Measurements from ENCODE around the gene TCHP. TPM values are rescaled to one million over a fixed set of nuclear protein-coding genes. Genes with fewer than 3 reads are reported as not detected.

The TCHP gene
- total and polyA plus RNA-seq, 2 experiments from 2014 or later, result 3.1 to 6.2 TPM

- TF ChIP-seq CTCF (conservative IDR thresholded peaks at IDR 0.05; ENCODE audit: low read depth in 2 of 2) (no peak), EZH2phosphoT487 (IDR thresholded peaks at IDR 0.05; ENCODE audit: unreplicated experiment) (no peak), REST (IDR thresholded peaks at IDR 0.05; ENCODE audit: unreplicated experiment) (no peak), NANOG (IDR thresholded peaks at IDR 0.05; ENCODE audit: borderline replicate concordance) (no peak), STAT1 (IDR thresholded peaks at IDR 0.05; ENCODE audit: unreplicated experiment) (no peak)
Measured at GRCh38 chr12:109932878-109933503, 32.9 kb downstream of the TCHP start (continued).

GRCh38 chr12:109934026-109934425, 34.0 kb downstream of the TCHP start:
- no peak overlapping the region for H3K4me3 ChIP-seq
- Mint-ChIP-seq H3K4me1 (no peaks in the 10 kb centered on the region; the same call in 2 of the 3 replicates), H3K27me3 (ENCODE audit: insufficient read depth, low read depth, poor library complexity) (peaks cover 2% of the 10 kb centered on the region), H3K27ac (no peak overlapping the region), H3K4me3 (no peak overlapping the region), H3K9me3 (no peaks in the 10 kb centered on the region), H3K36me3 (ENCODE audit: low read depth) (peaks cover 27% of the 10 kb centered on the region; the same call in 2 of the 3 replicates)
- H2AFZ ChIP-seq, result no peak overlapping the region
- no peaks in the 10 kb centered on the region for H3K9me2 ChIP-seq (ENCODE audit: insufficient read depth)
- TF ChIP-seq JUNB (IDR thresholded peaks at IDR 0.05; ENCODE audit: unreplicated experiment) (no peak), CTCF (conservative IDR thresholded peaks at IDR 0.05; ENCODE audit: low read depth in 2 of 2) (peak; percentile 58 to 64)
- DNase-seq (ENCODE audit: low spot score), result peak; percentile 35
- ATAC-seq, result no peak; the same call in 1 of the 3 replicates
- no peak overlapping the region for H3K27ac ChIP-seq (ENCODE audit: low read depth)
- no peaks in the 10 kb centered on the region for H3K27me3 ChIP-seq (ENCODE audit: insufficient read depth)
- H4K20me1 ChIP-seq (replicated peaks; ENCODE audit: insufficient read depth), result peaks cover 3% of the 10 kb centered on the region
- no peak overlapping the region for H3K4me2 ChIP-seq
- no peaks in the 10 kb centered on the region for H3K4me1 ChIP-seq (ENCODE audit: insufficient read depth)
- no peaks in the 10 kb centered on the region for H3K79me2 ChIP-seq (replicated peaks; ENCODE audit: insufficient read depth)
- H3K36me3 ChIP-seq (ENCODE audit: insufficient read depth), result peaks cover 5% of the 10 kb centered on the region
- no peaks in the 10 kb centered on the region for H3F3A ChIP-seq (replicated peaks; ENCODE audit: low read depth)
